ENCODE data around the gene RAB10. TPM values are rescaled to one million over a fixed set of nuclear protein-coding genes. Genes with fewer than 3 reads are reported as not detected.
A peak's percentile ranks its signal among the peaks of the same experiment; 100 is the strongest.
"Not testable (repeated sequence)": the region's sequence is repeated elsewhere in the genome, so short reads cannot be mapped to it uniquely, and the experiment has no call there.

The RAB10 gene
- total and polyA plus RNA-seq, 3 donors from 2014 or later, result 74.8 to 112 (median 96.8) TPM

DNA sequence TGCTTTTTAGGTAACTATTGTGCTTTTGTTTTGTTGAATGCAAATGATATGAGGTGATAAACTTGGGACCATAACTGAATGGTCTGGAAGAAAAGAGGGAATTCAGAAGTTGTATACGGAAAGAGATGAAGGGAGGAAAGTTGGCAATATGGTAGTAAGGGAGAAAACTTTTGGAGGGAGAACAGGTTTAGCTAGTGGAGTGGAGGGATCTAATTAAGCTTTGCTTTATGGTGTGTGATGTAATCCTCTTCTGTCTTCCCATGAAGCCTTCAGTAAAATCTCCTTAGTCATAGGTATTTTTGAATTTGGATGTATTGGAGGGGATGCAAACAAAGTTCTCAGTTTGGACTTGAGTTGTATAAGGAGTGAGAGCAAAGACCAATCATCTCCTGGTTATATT, 20.2 kb upstream of the RAB10 start:
- H3K4me3 ChIP-seq, result no peak overlapping the region
- WGBS, 2 donors, result 64 to 75% methylated on average over 1 of the region's 1 CpG
- TF ChIP-seq POLR2A (IDR thresholded peaks at IDR 0.05), result no peak
- TF ChIP-seq, protein P1, sequence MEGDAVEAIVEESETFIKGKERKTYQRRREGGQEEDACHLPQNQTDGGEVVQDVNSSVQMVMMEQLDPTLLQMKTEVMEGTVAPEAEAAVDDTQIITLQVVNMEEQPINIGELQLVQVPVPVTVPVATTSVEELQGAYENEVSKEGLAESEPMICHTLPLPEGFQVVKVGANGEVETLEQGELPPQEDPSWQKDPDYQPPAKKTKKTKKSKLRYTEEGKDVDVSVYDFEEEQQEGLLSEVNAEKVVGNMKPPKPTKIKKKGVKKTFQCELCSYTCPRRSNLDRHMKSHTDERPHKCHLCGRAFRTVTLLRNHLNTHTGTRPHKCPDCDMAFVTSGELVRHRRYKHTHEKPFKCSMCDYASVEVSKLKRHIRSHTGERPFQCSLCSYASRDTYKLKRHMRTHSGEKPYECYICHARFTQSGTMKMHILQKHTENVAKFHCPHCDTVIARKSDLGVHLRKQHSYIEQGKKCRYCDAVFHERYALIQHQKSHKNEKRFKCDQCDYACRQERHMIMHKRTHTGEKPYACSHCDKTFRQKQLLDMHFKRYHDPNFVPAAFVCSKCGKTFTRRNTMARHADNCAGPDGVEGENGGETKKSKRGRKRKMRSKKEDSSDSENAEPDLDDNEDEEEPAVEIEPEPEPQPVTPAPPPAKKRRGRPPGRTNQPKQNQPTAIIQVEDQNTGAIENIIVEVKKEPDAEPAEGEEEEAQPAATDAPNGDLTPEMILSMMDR (IDR thresholded peaks at IDR 0.05), result no peak
- DNase-seq, result no peak
- H3K36me3 ChIP-seq (ENCODE audit: low read depth, missing control alignments), result no peaks in the 10 kb centered on the region
- peaks cover 26% of the 10 kb centered on the region for H3K4me1 ChIP-seq
- intact Hi-C loops (cut with DNase I; ENCODE audit: low total_unique reads), result no loop called here
- H3K9me3 ChIP-seq, result no peaks in the 10 kb centered on the region
- H3K27me3 ChIP-seq, result no peaks in the 10 kb centered on the region
- H3K27ac ChIP-seq, result peak overlapping the region in 1 of 2 donors; percentile 41

DNA sequence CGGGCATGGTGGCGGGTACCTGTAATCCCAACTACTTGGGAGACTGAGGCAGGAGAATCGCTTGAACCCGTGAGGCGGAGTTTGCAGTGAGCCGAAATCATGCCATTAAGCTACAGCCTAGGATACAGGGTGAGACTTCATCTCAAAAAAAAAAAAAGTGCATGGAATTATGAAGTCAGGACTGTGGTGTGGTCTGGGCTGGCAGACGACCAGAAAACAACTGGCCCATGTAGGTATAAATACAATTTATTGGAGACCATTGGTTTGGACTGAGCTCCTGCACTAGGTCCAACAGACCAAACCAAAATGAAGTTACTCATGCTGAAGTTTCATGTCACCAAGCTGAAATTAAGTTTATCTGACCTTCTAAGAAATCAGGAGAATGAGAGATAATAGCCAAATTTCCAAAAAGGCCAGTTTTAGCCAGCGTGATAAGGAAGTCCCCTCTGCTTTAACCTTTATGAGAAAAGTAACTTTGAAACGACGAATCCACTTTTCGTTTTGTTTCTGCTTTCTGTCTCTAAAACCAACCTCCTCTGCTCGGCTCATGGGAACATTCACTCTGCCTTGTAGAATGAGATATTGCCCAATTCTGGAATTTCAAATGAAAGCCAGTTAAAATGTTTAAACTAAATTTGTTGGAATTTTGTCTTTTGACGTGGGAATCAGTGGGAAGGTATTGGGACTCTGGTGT, 17.7 kb upstream of the RAB10 start:
- Histone ChIP-seq H3K4me1 (peaks cover 26% of the 10 kb centered on the region), H3K27me3 (no peaks in the 10 kb centered on the region), H3K36me3 (ENCODE audit: low read depth, missing control alignments) (no peaks in the 10 kb centered on the region), H3K9me3 (no peaks in the 10 kb centered on the region), H3K27ac (peak overlapping the region; percentile 34 to 43), H3K4me3 (no peak overlapping the region)
- DNase-seq, result no peak
- no peak for TF ChIP-seq POLR2A (IDR thresholded peaks at IDR 0.05)
- TF ChIP-seq, protein P1 (IDR thresholded peaks at IDR 0.05), result no peak
- WGBS, 2 donors, result 69 to 84% methylated on average over 13 of the region's 13 CpGs
- intact Hi-C loops (cut with DNase I; ENCODE audit: low total_unique reads), result no loop called here

DNA sequence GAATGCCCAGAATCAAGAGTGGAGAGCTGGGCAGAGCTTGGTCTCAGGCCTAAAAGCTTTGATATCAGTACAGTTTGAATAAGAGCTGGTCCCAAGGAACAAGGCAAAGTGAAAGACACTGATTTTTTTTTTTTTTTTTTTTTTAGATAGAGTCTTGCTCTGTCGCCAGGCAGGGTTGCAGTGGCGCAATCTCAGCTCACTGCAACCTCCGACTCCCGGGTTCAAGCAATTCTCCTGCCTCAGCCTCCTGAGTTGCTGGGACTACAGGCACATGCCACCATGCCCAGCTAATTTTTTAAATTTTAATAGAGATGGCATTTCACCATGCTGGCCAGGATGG, 17.2 kb upstream of the RAB10 start:
- H3K36me3 ChIP-seq (ENCODE audit: low read depth, missing control alignments); H3K27me3 ChIP-seq; H3K9me3 ChIP-seq; H3K4me3 ChIP-seq; DNase-seq; intact Hi-C loops (cut with DNase I; ENCODE audit: low total_unique reads): not testable (repeated sequence)
- H3K27ac ChIP-seq, result peak overlapping the region in 1 of 2 donors; percentile 34
- H3K4me1 ChIP-seq, result peaks cover 23% of the 10 kb centered on the region
- WGBS, 2 donors, result 78 to 90% methylated on average over 4 of the region's 4 CpGs

DNA sequence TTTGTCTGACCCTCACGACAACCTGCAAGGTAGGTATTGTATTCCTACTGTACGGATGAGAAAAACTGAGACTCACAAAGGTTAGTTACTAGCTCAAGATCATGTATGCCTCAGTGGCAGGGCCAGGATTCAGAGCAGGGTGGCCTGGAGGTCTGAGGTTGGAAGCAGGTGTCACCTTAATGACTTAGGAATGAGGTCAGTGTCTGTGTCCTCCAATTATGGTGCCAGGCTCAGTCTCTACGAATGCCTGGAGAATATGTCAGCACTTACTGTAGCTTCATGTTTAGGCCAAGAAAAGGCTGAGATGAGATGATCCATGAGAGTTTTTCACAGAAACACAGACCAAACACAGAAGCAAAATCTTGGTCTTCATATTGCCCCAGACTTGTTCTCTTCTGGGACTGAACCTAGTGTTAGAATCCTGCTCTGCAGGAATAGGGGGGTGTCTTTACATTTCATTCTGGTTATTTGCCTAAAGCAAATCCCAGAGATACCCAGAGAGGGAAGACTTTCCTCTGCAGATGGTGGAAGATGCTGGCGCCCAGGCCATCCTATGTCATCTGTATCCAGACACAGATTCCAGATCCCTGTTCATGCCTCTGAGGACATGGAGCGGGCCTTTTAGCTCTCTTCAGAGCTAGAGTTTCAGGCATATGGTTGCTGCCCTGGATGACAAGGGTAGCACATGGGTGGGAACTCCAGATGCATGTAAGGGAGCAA, 16.3 kb upstream of the RAB10 start:
- Histone ChIP-seq H3K27me3 (no peaks in the 10 kb centered on the region), H3K9me3 (no peaks in the 10 kb centered on the region), H3K4me3 (no peak overlapping the region), H3K4me1 (peaks cover 21% of the 10 kb centered on the region), H3K36me3 (ENCODE audit: low read depth, missing control alignments) (no peaks in the 10 kb centered on the region), H3K27ac (peak overlapping the region; percentile 6 to 64)
- DNase-seq, result no peak
- 94% methylated on average over 5 of the region's 5 CpGs for WGBS, 2 donors
- TF ChIP-seq, protein P1 (IDR thresholded peaks at IDR 0.05), result no peak
- no peak for TF ChIP-seq POLR2A (IDR thresholded peaks at IDR 0.05)
- intact Hi-C loops (cut with DNase I; ENCODE audit: low total_unique reads), result no loop called here

DNA sequence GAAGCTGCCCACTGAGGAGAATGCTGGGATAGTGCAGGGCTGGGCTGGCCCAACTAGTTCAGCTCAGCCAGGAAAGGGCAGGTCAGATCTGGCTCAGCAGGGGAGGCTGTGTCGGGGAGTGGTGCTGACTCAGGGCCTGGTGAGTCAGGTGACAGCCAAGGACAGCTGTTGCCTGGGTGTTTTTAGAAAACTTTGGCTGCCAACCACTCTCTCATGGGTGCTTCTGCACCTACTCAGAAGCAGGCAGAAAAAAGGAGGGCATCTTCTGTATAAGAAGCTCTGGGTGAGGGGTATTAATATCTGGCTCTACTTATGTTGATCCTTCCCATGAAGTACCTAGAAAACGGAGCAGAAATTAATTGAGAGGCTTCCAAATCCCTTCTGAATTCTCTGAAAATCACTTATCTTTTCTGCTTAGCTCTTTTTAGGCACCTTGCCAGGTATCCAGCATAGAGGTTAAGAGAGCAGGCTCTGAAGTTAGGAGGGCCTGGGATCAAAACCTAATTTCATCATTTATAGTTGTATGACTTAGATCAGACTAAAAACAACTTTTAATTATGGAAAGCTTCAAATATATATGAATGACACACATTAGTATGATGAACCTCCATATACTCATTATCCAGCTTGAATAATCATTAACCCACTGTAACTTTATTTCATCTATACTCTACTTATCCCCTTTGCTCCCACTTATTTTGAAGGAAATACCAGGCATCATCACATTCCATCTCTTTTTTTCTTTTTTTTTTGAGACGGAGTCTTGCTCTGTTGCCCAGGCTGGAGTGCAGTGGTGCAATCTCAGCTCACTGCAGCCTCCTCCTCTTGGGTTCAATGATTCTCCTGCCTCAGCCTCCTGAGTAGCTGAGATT, 15.5 kb upstream of the RAB10 start:
- Histone ChIP-seq H3K4me3 (no peak overlapping the region), H3K36me3 (ENCODE audit: low read depth, missing control alignments) (no peaks in the 10 kb centered on the region), H3K27ac (peak overlapping the region; percentile 1 to 64), H3K9me3 (no peaks in the 10 kb centered on the region), H3K27me3 (no peaks in the 10 kb centered on the region), H3K4me1 (peaks cover 21% of the 10 kb centered on the region)
- 46% methylated on average over 3 of the region's 3 CpGs for WGBS, 2 donors
- TF ChIP-seq POLR2A (IDR thresholded peaks at IDR 0.05), result no peak
- TF ChIP-seq, protein P1 (IDR thresholded peaks at IDR 0.05), result no peak
- peak; percentile 89 for DNase-seq
- intact Hi-C loops (cut with DNase I; ENCODE audit: low total_unique reads), result no loop called here
